ENCODE measurements around the gene ASB7.

ASB7 gene

GRCh38 chr15:100573526-100573925 lies 28.9 kb upstream of the ASB7 start:
- TF ChIP-seq TAF1 (IDR thresholded peaks at IDR 0.05; ENCODE audit: borderline replicate concordance, insufficient read depth, low read length) (no peak), POLR2AphosphoS5 (IDR thresholded peaks at IDR 0.05; ENCODE audit: low read depth, low read length) (no peak), SIN3A (IDR thresholded peaks at IDR 0.05; ENCODE audit: borderline replicate concordance, insufficient read depth, low read length) (no peak), REST (IDR thresholded peaks at IDR 0.05; ENCODE audit: insufficient read depth in 1 of 2, low read depth in 2 of 2, low read length in 2 of 2) (no peak), FOXP2 (optimal IDR thresholded peaks at IDR 0.05; ENCODE audit: borderline replicate concordance, extremely low read depth, extremely low read length, insufficient read depth) (no peak)

- TF ChIP-seq POLR2AphosphoS5 (IDR thresholded peaks at IDR 0.05; ENCODE audit: low read depth, low read length) (no peak), SIN3A (IDR thresholded peaks at IDR 0.05; ENCODE audit: borderline replicate concordance, insufficient read depth, low read length) (no peak), REST (IDR thresholded peaks at IDR 0.05; ENCODE audit: insufficient read depth in 1 of 2, low read depth in 2 of 2, low read length in 2 of 2) (no peak), TAF1 (IDR thresholded peaks at IDR 0.05; ENCODE audit: borderline replicate concordance, insufficient read depth, low read length) (no peak), FOXP2 (optimal IDR thresholded peaks at IDR 0.05; ENCODE audit: borderline replicate concordance, extremely low read depth, extremely low read length, insufficient read depth) (no peak)
Measured at GRCh38 chr15:100580414-100580813, 22.0 kb upstream of the ASB7 start.

- TF ChIP-seq TAF1 (IDR thresholded peaks at IDR 0.05; ENCODE audit: borderline replicate concordance, insufficient read depth, low read length) (no peak), SIN3A (IDR thresholded peaks at IDR 0.05; ENCODE audit: borderline replicate concordance, insufficient read depth, low read length) (no peak), POLR2AphosphoS5 (IDR thresholded peaks at IDR 0.05; ENCODE audit: low read depth, low read length) (no peak), FOXP2 (optimal IDR thresholded peaks at IDR 0.05; ENCODE audit: borderline replicate concordance, extremely low read depth, extremely low read length, insufficient read depth) (no peak)
Measured at GRCh38 chr15:100588638-100589242, 13.6 kb upstream of the ASB7 start.

GRCh38 chr15:100591835-100592234 lies 10.6 kb upstream of the ASB7 start:
- TF ChIP-seq FOXP2 (optimal IDR thresholded peaks at IDR 0.05; ENCODE audit: borderline replicate concordance, extremely low read depth, extremely low read length, insufficient read depth) (no peak), REST (IDR thresholded peaks at IDR 0.05; ENCODE audit: insufficient read depth in 1 of 2, low read depth in 2 of 2, low read length in 2 of 2) (no peak), POLR2AphosphoS5 (IDR thresholded peaks at IDR 0.05; ENCODE audit: low read depth, low read length) (no peak), TAF1 (IDR thresholded peaks at IDR 0.05; ENCODE audit: borderline replicate concordance, insufficient read depth, low read length) (no peak), SIN3A (IDR thresholded peaks at IDR 0.05; ENCODE audit: borderline replicate concordance, insufficient read depth, low read length) (no peak)

DNA sequence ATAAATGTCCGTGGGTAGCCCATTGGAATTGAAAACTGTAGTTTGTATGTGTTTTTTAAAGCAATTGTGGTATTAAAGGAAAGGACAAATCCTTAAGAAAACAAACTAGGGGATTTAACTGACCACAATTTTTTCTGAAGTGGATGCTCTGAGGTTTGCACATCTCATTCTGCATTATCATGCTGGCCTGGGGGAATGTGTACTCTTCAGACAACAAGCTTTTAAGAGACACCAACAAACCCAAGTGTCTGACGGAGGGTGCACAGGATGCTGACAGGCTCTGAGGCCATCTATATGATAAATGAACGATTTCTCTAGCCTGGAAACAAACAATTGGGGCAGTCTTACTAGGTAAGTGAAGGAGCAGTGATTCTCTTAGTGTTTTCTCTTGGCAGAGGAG lies 9.5 kb upstream of the ASB7 start:
- TF ChIP-seq FOXP2 (optimal IDR thresholded peaks at IDR 0.05; ENCODE audit: borderline replicate concordance, extremely low read depth, extremely low read length, insufficient read depth) (no peak), TAF1 (IDR thresholded peaks at IDR 0.05; ENCODE audit: borderline replicate concordance, insufficient read depth, low read length) (no peak), SIN3A (IDR thresholded peaks at IDR 0.05; ENCODE audit: borderline replicate concordance, insufficient read depth, low read length) (no peak), POLR2AphosphoS5 (IDR thresholded peaks at IDR 0.05; ENCODE audit: low read depth, low read length) (no peak), REST (IDR thresholded peaks at IDR 0.05; ENCODE audit: insufficient read depth in 1 of 2, low read depth in 2 of 2, low read length in 2 of 2) (no peak)
